HG03025 (cell line): ENCODE results near the gene HERC3.

Experiments
- ATAC-seq: cut with Tn5 transposase; IDR thresholded peaks from one replicate; pipeline ENCODE4 v1.9.1; 2021; ENCODE audit warnings: mild to moderate bottlenecking, moderate library complexity; ENCODE audit not compliant: unreplicated experiment, low FRiP score

HERC3 gene

GRCh38 chr4:88742561-88742960 lies 150.3 kb downstream of the HERC3 start:
- ATAC-seq = no peak

DNA sequence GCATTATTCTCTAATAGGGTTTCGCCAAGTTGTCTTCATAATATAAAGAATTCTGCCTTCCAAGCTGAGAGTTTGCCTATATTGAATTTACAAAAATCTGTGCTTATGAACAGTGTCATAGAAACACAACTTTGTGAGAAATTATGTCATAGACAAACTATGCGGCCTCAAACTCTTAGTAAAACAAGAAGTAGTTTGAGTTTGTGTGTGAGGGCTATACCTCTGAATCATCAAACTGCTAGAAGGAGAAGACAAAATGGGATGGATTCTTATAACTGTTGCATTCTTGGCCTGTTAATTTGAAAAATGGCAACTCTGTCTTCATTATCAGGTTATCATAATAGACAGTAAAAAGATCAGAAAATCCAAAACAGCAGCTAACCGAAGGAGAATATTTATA lies 151.4 kb downstream of the HERC3 start:
- no peak for ATAC-seq

DNA sequence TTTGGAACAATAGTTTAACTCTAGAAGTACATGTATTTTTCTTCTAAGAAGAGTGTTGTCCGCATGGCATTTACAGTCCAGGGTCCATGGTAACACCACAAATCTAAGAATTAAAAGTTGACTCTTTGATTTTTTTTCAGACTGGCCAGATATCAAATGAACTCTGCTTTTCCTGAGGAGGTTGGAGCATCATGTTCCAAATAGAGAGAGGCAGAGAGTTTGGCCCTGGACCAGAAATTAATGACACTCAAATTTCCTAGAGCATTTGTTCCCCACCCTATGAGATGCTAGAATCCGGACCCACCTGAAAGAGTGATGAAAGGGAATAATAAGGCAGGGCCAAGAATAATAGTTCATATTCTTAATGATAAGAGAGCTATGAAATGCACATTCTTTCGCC lies 152.3 kb downstream of the HERC3 start:
- ATAC-seq = no peak

GRCh38 chr4:88745175-88745574 lies 152.9 kb downstream of the HERC3 start:
- ATAC-seq = no peak

- no peak for ATAC-seq
Measured at GRCh38 chr4:88745581-88746163, 153.4 kb downstream of the HERC3 start.

DNA sequence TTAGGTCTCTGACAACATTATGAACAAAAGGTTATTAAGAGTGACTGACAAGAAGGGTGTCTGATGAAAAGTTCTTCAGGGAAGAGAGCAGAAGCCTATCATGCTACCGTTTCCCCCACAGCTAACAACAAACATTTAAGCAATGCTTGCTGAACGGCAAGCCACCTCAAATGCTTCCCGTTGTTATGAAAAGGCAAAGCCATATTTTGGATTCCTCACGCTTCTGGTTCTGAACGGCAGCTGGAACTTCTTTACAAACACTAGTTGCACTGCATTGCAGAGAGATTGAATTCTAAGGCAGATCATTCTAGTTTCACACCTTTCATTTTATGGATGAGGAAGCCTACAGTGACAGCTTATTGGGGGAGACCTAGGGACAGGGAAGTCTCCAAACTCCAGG lies 153.9 kb downstream of the HERC3 start:
- ATAC-seq = no peak

GRCh38 chr4:88747351-88747750 lies 155.1 kb downstream of the HERC3 start:
- no peak for ATAC-seq

DNA sequence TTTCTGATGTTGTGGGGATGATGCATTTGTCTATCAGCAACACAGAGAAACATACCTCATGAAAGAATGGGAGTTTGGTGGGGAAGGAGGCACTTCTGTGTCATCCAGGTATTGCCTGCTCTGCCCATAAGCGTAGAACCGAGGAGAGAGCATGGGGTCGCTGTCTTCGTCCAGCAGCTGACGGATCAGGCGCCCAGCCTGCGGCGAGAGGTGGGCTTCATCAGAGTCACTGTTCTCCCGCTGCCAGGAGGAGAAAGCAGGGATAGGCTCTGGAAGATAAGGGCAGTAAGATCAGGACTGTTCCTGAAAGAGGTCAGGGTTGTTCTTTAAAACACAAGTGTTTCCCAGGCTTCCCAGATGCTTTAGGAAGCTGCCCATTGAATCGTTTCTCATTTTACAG lies 158.1 kb downstream of the HERC3 start:
- no peak for ATAC-seq

- no peak for ATAC-seq
Measured at GRCh38 chr4:88751258-88752075, 159.2 kb downstream of the HERC3 start.

- ATAC-seq = no peak
Measured at GRCh38 chr4:88752076-88752463, 159.8 kb downstream of the HERC3 start.

DNA sequence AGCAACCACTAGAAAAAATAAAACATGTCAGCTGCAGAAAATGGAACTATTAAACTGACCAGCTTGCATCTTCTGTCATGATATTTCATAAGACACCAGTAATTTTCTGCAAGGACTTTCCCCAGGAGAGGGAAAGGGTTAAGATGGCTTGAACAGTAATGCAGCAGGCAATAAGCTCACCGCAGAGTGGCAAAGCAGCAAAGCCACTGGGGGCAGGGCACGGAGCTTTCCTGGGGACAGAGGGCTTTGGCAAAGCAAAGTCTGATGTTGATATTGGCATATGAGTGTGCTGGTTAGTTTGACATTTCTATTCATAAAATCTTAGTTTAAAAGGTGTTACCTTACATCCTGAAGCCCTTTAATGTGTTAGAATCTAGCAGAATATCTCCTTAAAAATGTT lies 160.5 kb downstream of the HERC3 start:
- no peak for ATAC-seq

GRCh38 chr4:88753658-88754571 lies 161.6 kb downstream of the HERC3 start:
- ATAC-seq = no peak

- ATAC-seq = no peak
Measured at GRCh38 chr4:88754796-88755195, 162.5 kb downstream of the HERC3 start.

DNA sequence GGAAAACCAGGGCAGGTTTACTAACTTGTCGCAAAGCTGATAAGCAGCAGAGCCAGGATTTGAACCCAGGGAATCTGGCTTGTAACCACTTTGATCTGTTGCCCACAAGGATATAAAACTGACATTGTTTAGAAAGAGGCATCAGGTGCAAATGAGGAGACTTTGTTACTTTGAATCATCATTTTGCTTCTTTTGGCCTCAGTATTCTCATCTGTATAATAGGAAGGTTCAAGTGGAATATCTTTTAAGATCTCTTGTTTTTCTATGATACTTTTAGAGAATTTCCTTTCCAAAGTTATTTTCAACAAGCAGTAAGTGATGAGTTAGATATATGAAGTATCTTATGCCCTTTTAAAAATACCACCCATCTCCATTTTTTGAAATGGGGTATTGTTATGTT lies 163.2 kb downstream of the HERC3 start:
- no peak for ATAC-seq

- no peak for ATAC-seq
Measured at GRCh38 chr4:88756149-88756548, 163.9 kb downstream of the HERC3 start.

DNA sequence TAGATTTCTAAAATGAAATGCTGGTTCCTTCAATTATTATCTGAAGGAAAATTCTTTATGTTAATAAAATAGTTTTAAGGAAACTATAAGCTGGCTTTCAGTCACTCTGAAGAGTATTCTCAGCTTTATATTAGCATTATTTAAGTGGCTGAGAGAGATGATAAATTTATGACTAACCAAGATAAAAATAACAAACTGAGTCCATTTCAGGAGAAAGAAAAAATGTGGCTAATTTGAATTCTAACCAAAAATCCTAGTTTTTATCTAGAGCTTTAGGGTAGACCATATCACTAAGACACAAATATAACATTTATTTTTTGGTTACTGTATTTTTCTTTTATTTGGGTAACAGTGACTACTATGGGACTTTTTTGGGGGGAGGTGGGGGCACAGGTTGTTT lies 164.8 kb downstream of the HERC3 start:
- no peak for ATAC-seq

DNA sequence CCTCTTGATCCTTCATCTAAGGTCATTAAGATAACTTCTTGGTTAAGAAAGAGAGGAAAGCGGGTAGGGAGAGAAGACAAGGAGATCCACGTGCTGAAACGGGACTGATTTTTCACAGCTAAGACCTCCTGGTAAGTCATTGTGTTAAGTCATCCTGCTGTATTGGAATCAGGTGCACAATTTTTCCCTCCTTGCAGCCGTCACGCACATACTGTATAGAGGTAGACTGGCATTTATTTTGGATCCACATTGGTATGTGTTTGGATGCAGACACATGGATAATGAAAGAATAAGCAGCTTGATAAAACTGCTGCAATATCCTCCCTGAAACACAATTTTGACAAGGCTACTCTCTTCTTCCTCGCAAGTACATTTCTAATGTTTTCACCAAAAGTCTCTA lies 165.5 kb downstream of the HERC3 start:
- no peak for ATAC-seq
